HepG2 (cell line): ENCODE data around the gene BICRAL. TPM values are rescaled to one million over a fixed set of nuclear protein-coding genes. Genes with fewer than 3 reads are reported as not detected.

Source experiments
- CTCF ChIP-seq: sonication (generic); formaldehyde crosslinking; IDR thresholded peaks from 2 replicates; pipeline ENCODE4 v1.5.0; 2020; ENCODE audit warnings: mild to moderate bottlenecking, missing genetic modification reagents, moderate library complexity
- FOXA1 ChIP-seq, 2 experiments: fragments of 450-650 bp in 1 of 2; sonication (generic) in 1 of 2; formaldehyde crosslinking in 1 of 2; IDR thresholded peaks; 2 replicates each; pipeline versions ENCODE4 v1.4.0 to v1.6.1; 2016 to 2020; ENCODE audit warnings: missing genetic modification reagents in 1 of 2
- GATAD2A ChIP-seq: IDR thresholded peaks from 2 replicates; pipeline ENCODE4 v1.6.1; 2016
- GLI4 ChIP-seq: sonication (generic); formaldehyde crosslinking; IDR thresholded peaks from 2 replicates; pipeline ENCODE4 v1.5.1; 2020; ENCODE audit warnings: missing genetic modification reagents, mild to moderate bottlenecking, moderate library complexity, borderline replicate concordance
- MAZ ChIP-seq, 2 experiments: sonication (generic) in 1 of 2; formaldehyde crosslinking in 1 of 2; IDR thresholded peaks; 2 replicates each; pipeline versions ENCODE4 v1.5.0 to v1.6.1; 2012 to 2020; ENCODE audit warnings: low read depth in 2 of 2, mild to moderate bottlenecking in 2 of 2, borderline replicate concordance in 1 of 2, improper control_type of control experiment in 1 of 2, low read length in 1 of 2, missing genetic modification reagents in 1 of 2, moderate library complexity in 1 of 2
- NFKBIZ ChIP-seq: IDR thresholded peaks from 2 replicates; pipeline ENCODE4 v1.6.1; 2018; ENCODE audit warnings: missing genetic modification reagents, missing compliant biosample characterization
- RBFOX2 ChIP-seq: fragments of 200-400 bp; formaldehyde crosslinking; IDR thresholded peaks from 2 replicates; pipeline ENCODE4 v1.6.1; 2017; ENCODE audit warnings: low read depth, mild to moderate bottlenecking, low read length
- SKI ChIP-seq: fragments of 450-650 bp; IDR thresholded peaks from one replicate; pipeline ENCODE4 v1.6.1; 2018; ENCODE audit warnings: mild to moderate bottlenecking; ENCODE audit not compliant: partially characterized antibody
- SPEN ChIP-seq: sonication (generic); formaldehyde crosslinking; IDR thresholded peaks from 2 replicates; pipeline ENCODE4 v1.5.1; 2020; ENCODE audit warnings: low read depth, mild to moderate bottlenecking, missing genetic modification reagents
- TFE3 ChIP-seq: IDR thresholded peaks from 2 replicates; pipeline ENCODE4 v1.6.1; 2016
- WIZ ChIP-seq: sonication (generic); formaldehyde crosslinking; IDR thresholded peaks from 2 replicates; pipeline ENCODE4 v1.5.1; 2020; ENCODE audit warnings: mild to moderate bottlenecking, missing genetic modification reagents
- ZBTB21 ChIP-seq: sonication (generic); formaldehyde crosslinking; IDR thresholded peaks from 2 replicates; pipeline ENCODE4 v1.4.0; 2020; ENCODE audit warnings: missing genetic modification reagents
- ZBTB33 ChIP-seq: sonication (generic); formaldehyde crosslinking; IDR thresholded peaks from 2 replicates; pipeline ENCODE4 v1.4.0; 2020; ENCODE audit warnings: missing genetic modification reagents
- ZBTB8A ChIP-seq: sonication (generic); formaldehyde crosslinking; IDR thresholded peaks from 2 replicates; pipeline ENCODE4 v1.4.0; 2020; ENCODE audit warnings: mild to moderate bottlenecking, low read depth, missing genetic modification reagents, borderline replicate concordance
- ZFP36L1 ChIP-seq: sonication (generic); formaldehyde crosslinking; IDR thresholded peaks from 2 replicates; pipeline ENCODE4 v1.8.0; 2022; ENCODE audit warnings: mild to moderate bottlenecking, missing genetic modification reagents, moderate library complexity
- ZNF468 ChIP-seq: sonication (generic); formaldehyde crosslinking; IDR thresholded peaks from 2 replicates; pipeline ENCODE4 v1.8.0; 2022; ENCODE audit warnings: mild to moderate bottlenecking, moderate library complexity, missing genetic modification reagents
- ZNF614 ChIP-seq: IDR thresholded peaks from 2 replicates; pipeline ENCODE4 v1.6.1; 2018; ENCODE audit warnings: missing biosample characterization, missing genetic modification reagents, inconsistent platforms, borderline replicate concordance
- ZNF674 ChIP-seq: sonication (generic); formaldehyde crosslinking; IDR thresholded peaks from 2 replicates; pipeline ENCODE4 v1.5.0; 2020; ENCODE audit warnings: low read depth, mild to moderate bottlenecking, missing genetic modification reagents
- ZNF691 ChIP-seq: sonication (generic); formaldehyde crosslinking; IDR thresholded peaks from 2 replicates; pipeline ENCODE4 v1.4.0; 2020; ENCODE audit warnings: missing genetic modification reagents, low read depth, mild to moderate bottlenecking, borderline replicate concordance
- ZNF703 ChIP-seq: sonication (generic); formaldehyde crosslinking; IDR thresholded peaks from 2 replicates; pipeline ENCODE4 v1.5.1; 2020; ENCODE audit warnings: missing genetic modification reagents, mild to moderate bottlenecking, moderate library complexity, borderline replicate concordance
- polyA plus RNA-seq, 8 experiments: library from polyadenylated mRNA; depleted of rRNA in 3 of 8; stranded (reverse) in 7 of 8; unstranded in 1 of 8; fragments of >200 nt; fragmentation: Illumina TruSeq in 4 of 8; extraction: Trizol in 4 of 8; gene quantifications; 2 replicates each; pipeline versions ENCODE4 v1.2.1 to v1.2.3, GENCODE V29; 2011 to 2016; ENCODE audit warnings: low read depth in 4 of 8, missing spikeins in 1 of 8, mixed read lengths in 1 of 8; ENCODE audit not compliant: insufficient read depth in 1 of 8
- total RNA-seq, 5 experiments: library from RNA; depleted of rRNA; stranded (reverse); fragments of >200 nt; fragmentation: Illumina TruSeq; extraction: Trizol; gene quantifications; 2 replicates each; pipeline ENCODE4 v1.2.3, GENCODE V29; 2016; ENCODE audit warnings: low read depth in 1 of 5

Gene BICRAL
- total and polyA plus RNA-seq, 2 of the 13 experiments (the other 11 are each of a cell fraction or from before 2014, with no cell fraction given) = 5.0 to 13.5 TPM

- 0 out of 2 replicates have a peak, but pooled peaks have one; percentile 36 for TF ChIP-seq CTCF (CRISPR knock-in tag)
- TF ChIP-seq ZNF674 (CRISPR knock-in tag) = no peak
- TF ChIP-seq WIZ = peak; percentile 71
- TF ChIP-seq ZFP36L1 (CRISPR knock-in tag) = 0 out of 2 replicates have a peak, but pooled peaks have one; percentile 83
- TF ChIP-seq GLI4 (CRISPR knock-in tag) = peak; percentile 69; the same call in 1 of the 2 replicates
- peak; percentile 85; the same call in 1 of the 2 replicates for TF ChIP-seq NFKBIZ (CRISPR knock-in tag)
- TF ChIP-seq GATAD2A (CRISPR knock-in tag) = peak; percentile 65
- TF ChIP-seq ZNF703 (CRISPR knock-in tag) = no peak
- peak; percentile 97 for TF ChIP-seq ZNF691 (CRISPR knock-in tag)
- TF ChIP-seq TFE3 (CRISPR knock-in tag) = no peak; the same call in 1 of the 2 replicates
- no peak; the same call in none of the 2 replicates for TF ChIP-seq ZBTB33 (CRISPR knock-in tag)
- 0 out of 2 replicates have a peak, but pooled peaks have one; percentile 95 for TF ChIP-seq ZNF468 (CRISPR knock-in tag)
- no peak for TF ChIP-seq FOXA1 (IDR thresholded peaks at IDR 0.05)
- peak; percentile 8; the same call in 1 of the 2 replicates for TF ChIP-seq FOXA1 (CRISPR knock-in tag; IDR thresholded peaks at IDR 0.05)
- TF ChIP-seq MAZ (IDR thresholded peaks at IDR 0.05; ENCODE audit: borderline replicate concordance, low read depth, low read length) = peak; percentile 31; the same call in 1 of the 2 replicates
- TF ChIP-seq MAZ (CRISPR knock-in tag; IDR thresholded peaks at IDR 0.05; ENCODE audit: low read depth) = peak; percentile 97
- peak; percentile 77 for TF ChIP-seq SPEN (CRISPR knock-in tag)
- peak; percentile 88; the same call in 1 of the 2 replicates for TF ChIP-seq ZNF614 (CRISPR knock-in tag)
- no peak; the same call in 1 of the 2 replicates for TF ChIP-seq ZBTB21 (CRISPR knock-in tag)
- TF ChIP-seq ZBTB8A = 0 out of 2 replicates have a peak, but pooled peaks have one; percentile 84
- no peak for TF ChIP-seq SKI
- TF ChIP-seq RBFOX2 = peak; percentile 99
Observed at GRCh38 chr6:42890311-42891198, 108.7 kb downstream of the BICRAL start (continued).
